ENCODE measurements around the gene TENM3. TPM values are rescaled to one million over a fixed set of nuclear protein-coding genes. Genes with fewer than 3 reads are reported as not detected.

TENM3 gene
- total RNA-seq, 4 donors from 2014 or later, result 3.4 to 9.8 (median 6.9) TPM

DNA sequence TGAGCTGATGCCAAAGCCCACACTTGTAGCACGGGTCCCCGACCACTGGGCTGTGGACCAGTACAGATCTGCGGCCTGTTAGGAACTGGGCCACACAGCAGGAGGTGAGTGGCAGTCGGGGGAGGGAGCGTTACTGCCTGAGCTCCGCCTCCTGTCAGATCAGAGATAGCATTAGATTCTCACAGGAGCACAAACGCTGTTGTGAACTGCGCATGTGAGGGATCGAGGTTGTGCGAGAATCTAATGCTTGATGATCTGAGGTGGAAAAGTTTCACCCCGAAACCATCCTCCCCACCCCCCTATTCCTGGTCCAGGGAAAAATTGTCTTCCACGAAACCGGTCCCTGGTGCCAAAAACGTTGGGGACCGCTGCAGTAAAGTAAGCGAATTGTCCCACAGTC lies 382.0 kb downstream of the TENM3 start:
- intact Hi-C loops (cut with DNase I; ENCODE audit: low total_unique reads), result no loop called here
- 87% methylated on average over 16 of the region's 16 CpGs; no CpG with 5 or more reads in 1 of the 2 donors for WGBS, 2 donors (ENCODE audit: low coverage in 1 of 2)
- no peak overlapping the region for H3K4me3 ChIP-seq

DNA sequence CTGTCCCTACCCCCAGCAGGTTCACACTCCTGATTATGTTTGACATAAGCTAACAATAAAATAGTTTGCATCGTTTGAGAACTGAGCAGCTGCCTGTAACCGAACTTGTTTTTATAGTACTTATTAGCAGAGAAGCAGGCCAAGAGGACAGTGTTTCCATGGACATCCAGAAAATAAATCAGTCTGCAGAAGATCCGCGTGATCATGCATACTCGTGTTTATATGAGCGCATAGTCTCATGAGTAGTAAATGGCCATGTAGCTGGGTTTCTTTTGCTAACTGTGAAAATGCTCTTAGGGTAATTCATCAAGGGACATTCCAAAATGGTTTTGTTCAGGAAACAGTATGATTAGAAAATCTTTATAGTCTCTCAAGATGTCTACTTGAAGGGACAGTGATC lies 384.8 kb downstream of the TENM3 start:
- intact Hi-C loops (cut with DNase I; ENCODE audit: low total_unique reads) (no loop called here), in situ Hi-C loops (cut with MboI; ENCODE audit: low pct_ligation_motif_present in 1 of 4, low pct_unique_long_range_greater_than_20kb in 1 of 4, low sequenced_read_pairs in 3 of 4) (no loop called here)
- WGBS, 2 donors (ENCODE audit: low coverage in 1 of 2), result 60 to 78% methylated on average over 6 of the region's 6 CpGs
- Histone ChIP-seq H3K27me3 (no peaks in the 10 kb centered on the region), H3K4me3 (no peak overlapping the region), H3K27ac (peak overlapping the region in 1 of 4 donors; percentile 15), H3K9me3 (no peaks in the 10 kb centered on the region), H3K36me3 (no peaks in the 10 kb centered on the region), H3K4me1 (no peaks in the 10 kb centered on the region)
- peak in 1 of 3 donors; percentile 34 for TF ChIP-seq POLR2AphosphoS5 (IDR thresholded peaks at IDR 0.05)
- TF ChIP-seq, protein P1, sequence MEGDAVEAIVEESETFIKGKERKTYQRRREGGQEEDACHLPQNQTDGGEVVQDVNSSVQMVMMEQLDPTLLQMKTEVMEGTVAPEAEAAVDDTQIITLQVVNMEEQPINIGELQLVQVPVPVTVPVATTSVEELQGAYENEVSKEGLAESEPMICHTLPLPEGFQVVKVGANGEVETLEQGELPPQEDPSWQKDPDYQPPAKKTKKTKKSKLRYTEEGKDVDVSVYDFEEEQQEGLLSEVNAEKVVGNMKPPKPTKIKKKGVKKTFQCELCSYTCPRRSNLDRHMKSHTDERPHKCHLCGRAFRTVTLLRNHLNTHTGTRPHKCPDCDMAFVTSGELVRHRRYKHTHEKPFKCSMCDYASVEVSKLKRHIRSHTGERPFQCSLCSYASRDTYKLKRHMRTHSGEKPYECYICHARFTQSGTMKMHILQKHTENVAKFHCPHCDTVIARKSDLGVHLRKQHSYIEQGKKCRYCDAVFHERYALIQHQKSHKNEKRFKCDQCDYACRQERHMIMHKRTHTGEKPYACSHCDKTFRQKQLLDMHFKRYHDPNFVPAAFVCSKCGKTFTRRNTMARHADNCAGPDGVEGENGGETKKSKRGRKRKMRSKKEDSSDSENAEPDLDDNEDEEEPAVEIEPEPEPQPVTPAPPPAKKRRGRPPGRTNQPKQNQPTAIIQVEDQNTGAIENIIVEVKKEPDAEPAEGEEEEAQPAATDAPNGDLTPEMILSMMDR (IDR thresholded peaks at IDR 0.05), result no peak
- DNase-seq, result no peak

More for the DNA sequence above, 382.0 kb downstream of the TENM3 start:
- no peaks in the 10 kb centered on the region for H3K9me3 ChIP-seq
- H3K4me1 ChIP-seq, result no peaks in the 10 kb centered on the region
- DNase-seq, result no peak
- in situ Hi-C loops (cut with MboI; ENCODE audit: low pct_ligation_motif_present in 1 of 4, low pct_unique_long_range_greater_than_20kb in 1 of 4, low sequenced_read_pairs in 3 of 4), result no loop called here
- no peaks in the 10 kb centered on the region for H3K36me3 ChIP-seq
- TF ChIP-seq, protein P1 (IDR thresholded peaks at IDR 0.05), result no peak
- no peak for TF ChIP-seq POLR2AphosphoS5 (IDR thresholded peaks at IDR 0.05)
- no peak for TF ChIP-seq EP300 (IDR thresholded peaks at IDR 0.05; ENCODE audit: low read depth)
- no peak for TF ChIP-seq POLR2A (IDR thresholded peaks at IDR 0.05)
- no peaks in the 10 kb centered on the region for H3K27me3 ChIP-seq
- no peak overlapping the region for H3K27ac ChIP-seq

DNA sequence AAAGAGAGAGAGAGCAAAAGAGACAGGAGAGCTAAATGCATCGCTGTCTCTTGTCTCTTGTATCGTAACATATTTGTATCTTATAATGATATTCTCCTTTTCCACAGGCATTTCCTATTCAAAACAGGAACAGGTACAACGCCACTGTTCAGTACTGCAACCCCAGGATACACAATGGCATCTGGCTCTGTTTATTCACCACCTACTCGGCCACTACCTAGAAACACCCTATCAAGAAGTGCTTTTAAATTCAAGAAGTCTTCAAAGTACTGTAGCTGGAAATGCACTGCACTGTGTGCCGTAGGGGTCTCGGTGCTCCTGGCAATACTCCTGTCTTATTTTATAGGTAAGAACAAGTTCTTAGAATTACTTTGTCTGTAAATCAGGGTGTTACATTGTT lies 385.3 kb downstream of the TENM3 start:
- WGBS, 2 donors (ENCODE audit: low coverage in 1 of 2), result 79 to 85% methylated on average over 6 of the region's 6 CpGs
- Histone ChIP-seq H3K27ac (no peak overlapping the region), H3K9me3 (no peaks in the 10 kb centered on the region), H3K27me3 (no peaks in the 10 kb centered on the region), H3K36me3 (no peaks in the 10 kb centered on the region), H3K4me1 (no peaks in the 10 kb centered on the region), H3K4me3 (no peak overlapping the region)
- TF ChIP-seq, protein P1 (IDR thresholded peaks at IDR 0.05), result no peak
- TF ChIP-seq POLR2AphosphoS5 (IDR thresholded peaks at IDR 0.05) (no peak), POLR2A (IDR thresholded peaks at IDR 0.05) (no peak), EP300 (IDR thresholded peaks at IDR 0.05; ENCODE audit: low read depth) (no peak)
- intact Hi-C loops (cut with DNase I; ENCODE audit: low total_unique reads), result no loop called here
- DNase-seq, result no peak
- in situ Hi-C loops (cut with MboI; ENCODE audit: low pct_ligation_motif_present in 1 of 4, low pct_unique_long_range_greater_than_20kb in 1 of 4, low sequenced_read_pairs in 3 of 4), result no loop called here

DNA sequence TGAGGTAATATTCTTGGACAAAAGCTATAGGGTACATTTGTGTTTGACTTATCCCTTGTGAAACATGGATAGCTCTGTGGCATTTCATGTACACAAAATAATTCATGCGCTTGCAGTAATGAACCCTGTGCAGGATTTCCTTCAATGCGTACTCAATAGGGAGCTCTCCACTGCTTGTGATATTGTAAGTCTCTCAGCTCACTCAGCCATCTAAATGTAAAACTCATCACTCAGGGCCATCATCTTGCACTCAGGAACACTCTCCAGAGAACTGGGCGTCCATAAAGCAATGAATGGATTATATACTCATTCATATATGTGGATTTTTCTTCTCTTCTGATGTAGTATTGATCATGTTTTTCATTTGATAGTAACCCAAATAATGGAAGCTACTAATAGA lies 385.9 kb downstream of the TENM3 start:
- intact Hi-C loops (cut with DNase I; ENCODE audit: low total_unique reads), result no loop called here
- in situ Hi-C loops (cut with MboI; ENCODE audit: low pct_ligation_motif_present in 1 of 4, low pct_unique_long_range_greater_than_20kb in 1 of 4, low sequenced_read_pairs in 3 of 4), result no loop called here
- Histone ChIP-seq H3K36me3 (no peaks in the 10 kb centered on the region), H3K4me3 (no peak overlapping the region), H3K27me3 (no peaks in the 10 kb centered on the region), H3K4me1 (no peaks in the 10 kb centered on the region), H3K27ac (no peak overlapping the region), H3K9me3 (no peaks in the 10 kb centered on the region)
- no peak for TF ChIP-seq EP300 (IDR thresholded peaks at IDR 0.05; ENCODE audit: low read depth)
- TF ChIP-seq POLR2AphosphoS5 (IDR thresholded peaks at IDR 0.05), result no peak
- TF ChIP-seq, protein P1 (IDR thresholded peaks at IDR 0.05), result no peak
- TF ChIP-seq POLR2A (IDR thresholded peaks at IDR 0.05), result no peak
- WGBS, 2 donors (ENCODE audit: low coverage in 1 of 2), result 80 to 88% methylated on average over 1 to 3 of the region's 3 CpGs
- no peak for DNase-seq
